MM.1S (cell line): ENCODE data around the gene F13A1.

Experiments used
- EZH2phosphoT487 ChIP-seq: fragments of 300-600 bp; sonication (generic); IDR thresholded peaks from 2 replicates; pipeline ENCODE4 v1.6.1; 2018; ENCODE audit warnings: antibody characterized with exemption, low read length
- TF ChIP-seq, protein P1 (sequence below): fragments of 300-600 bp; sonication (generic); IDR thresholded peaks from 2 replicates; pipeline ENCODE4 v1.5.1; 2016; ENCODE audit warnings: antibody characterized with exemption, low read length, mixed read lengths

DNA sequence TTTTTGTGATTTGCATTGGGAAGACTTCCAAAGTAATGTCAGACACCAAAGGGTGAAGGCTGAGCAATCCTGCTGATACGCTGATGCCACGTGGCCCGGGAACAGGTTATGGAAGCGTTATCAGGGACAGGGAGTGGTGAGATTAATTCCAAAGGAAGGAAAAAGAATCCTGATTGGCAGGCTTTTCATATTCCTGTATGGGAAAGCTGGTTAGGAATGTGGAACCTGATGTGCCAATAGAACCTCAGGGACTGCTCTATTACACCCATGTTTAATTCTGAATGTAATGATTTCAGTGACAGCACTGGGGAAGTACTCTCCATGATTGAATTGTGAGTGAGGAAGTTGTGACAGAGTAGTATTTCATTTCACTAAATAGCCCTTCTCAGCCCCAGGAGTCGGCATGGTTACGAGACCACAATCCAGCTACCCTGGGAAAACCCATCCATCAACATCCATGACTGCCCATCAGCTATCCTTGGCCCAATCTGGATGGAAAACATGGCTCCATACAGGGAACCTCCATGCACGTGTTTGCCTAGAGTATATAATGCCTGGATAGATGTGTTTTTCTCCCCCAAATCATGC lies 49.4 kb downstream of the F13A1 start:
- TF ChIP-seq, protein P1, sequence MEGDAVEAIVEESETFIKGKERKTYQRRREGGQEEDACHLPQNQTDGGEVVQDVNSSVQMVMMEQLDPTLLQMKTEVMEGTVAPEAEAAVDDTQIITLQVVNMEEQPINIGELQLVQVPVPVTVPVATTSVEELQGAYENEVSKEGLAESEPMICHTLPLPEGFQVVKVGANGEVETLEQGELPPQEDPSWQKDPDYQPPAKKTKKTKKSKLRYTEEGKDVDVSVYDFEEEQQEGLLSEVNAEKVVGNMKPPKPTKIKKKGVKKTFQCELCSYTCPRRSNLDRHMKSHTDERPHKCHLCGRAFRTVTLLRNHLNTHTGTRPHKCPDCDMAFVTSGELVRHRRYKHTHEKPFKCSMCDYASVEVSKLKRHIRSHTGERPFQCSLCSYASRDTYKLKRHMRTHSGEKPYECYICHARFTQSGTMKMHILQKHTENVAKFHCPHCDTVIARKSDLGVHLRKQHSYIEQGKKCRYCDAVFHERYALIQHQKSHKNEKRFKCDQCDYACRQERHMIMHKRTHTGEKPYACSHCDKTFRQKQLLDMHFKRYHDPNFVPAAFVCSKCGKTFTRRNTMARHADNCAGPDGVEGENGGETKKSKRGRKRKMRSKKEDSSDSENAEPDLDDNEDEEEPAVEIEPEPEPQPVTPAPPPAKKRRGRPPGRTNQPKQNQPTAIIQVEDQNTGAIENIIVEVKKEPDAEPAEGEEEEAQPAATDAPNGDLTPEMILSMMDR: no peak
- no peak for TF ChIP-seq EZH2phosphoT487
